Suprapubic skin (tissue), 4 donors: ENCODE data around the gene TLCD2. TPM values are rescaled to one million over a fixed set of nuclear protein-coding genes. Genes with fewer than 3 reads are reported as not detected.
"Not testable (repeated sequence)": the region's sequence is repeated elsewhere in the genome, so short reads cannot be mapped to it uniquely, and the experiment has no call there.

Experiments used
- DNase-seq, 2 donors: peaks; one replicate each; pipeline ENCODE4 v3.0.0-alpha.2; 2019; ENCODE audit warnings: low spot score in 2 of 2
- H3K27ac ChIP-seq: fragments of 200-600 bp; sonication (generic); one replicate; pipeline ENCODE4 v1.5.1; 2019
- H3K27me3 ChIP-seq: fragments of 200-600 bp; sonication (generic); one replicate; pipeline ENCODE4 v1.5.1; 2019
- H3K36me3 ChIP-seq: fragments of 200-600 bp; sonication (generic); one replicate; pipeline ENCODE4 v1.5.1; 2019
- H3K4me1 ChIP-seq: fragments of 200-600 bp; sonication (generic); one replicate; pipeline ENCODE4 v1.5.1; 2019
- H3K4me3 ChIP-seq: fragments of 200-600 bp; sonication (generic); one replicate; pipeline ENCODE4 v1.5.1; 2019; ENCODE audit warnings: mild to moderate bottlenecking
- H3K9me3 ChIP-seq: fragments of 200-600 bp; sonication (generic); one replicate; pipeline ENCODE4 v1.5.1; 2019
- CTCF ChIP-seq, 2 donors: fragments of 200-600 bp in 1 of 2; fragments of 450-650 bp in 1 of 2; sonication (generic) in 1 of 2; IDR thresholded peaks; one replicate each; pipeline ENCODE4 v1.5.1; 2016 to 2019; ENCODE audit warnings: antibody characterized with exemption in 2 of 2, mild to moderate bottlenecking in 1 of 2, moderate library complexity in 1 of 2
- EP300 ChIP-seq: sonication (generic); formaldehyde crosslinking; IDR thresholded peaks from one replicate; pipeline ENCODE4 v1.6.1; 2017; ENCODE audit warnings: antibody characterized with exemption
- POLR2A ChIP-seq, 2 donors: fragments of 450-650 bp; IDR thresholded peaks; one replicate each; pipeline ENCODE4 v1.6.1; 2017; ENCODE audit warnings: antibody characterized with exemption in 2 of 2, mild to moderate bottlenecking in 2 of 2, moderate library complexity in 2 of 2
- POLR2AphosphoS5 ChIP-seq, 3 donors: sonication (generic); formaldehyde crosslinking; IDR thresholded peaks; one replicate each; pipeline ENCODE4 v1.6.1; 2017; ENCODE audit warnings: antibody characterized with exemption in 3 of 3
- WGBS: methylation state at CpG from one replicate; pipeline ENCODE4 v1.1.5; 2018; 5-methylcytosine and 5-hydroxymethylcytosine counted together
- total RNA-seq, 4 donors: library from RNA; depleted of rRNA; stranded (reverse); fragments of >200 nt; gene quantifications; one replicate each; pipeline ENCODE4 v1.1.0, GENCODE V29; 2016

Gene TLCD2
- total RNA-seq, 4 donors from 2014 or later: 2.2 to 4.6 (median 2.9) TPM

- H3K36me3 ChIP-seq: peaks cover 20% of the 10 kb centered on the region
- H3K9me3 ChIP-seq: no peaks in the 10 kb centered on the region
- no peaks in the 10 kb centered on the region for H3K27me3 ChIP-seq
- H3K27ac ChIP-seq: peak overlapping the region; percentile 64
- H3K4me3 ChIP-seq: peak overlapping the region; percentile 66
- WGBS: 30% methylated on average over 9 of the region's 16 CpGs
- TF ChIP-seq CTCF (IDR thresholded peaks at IDR 0.05) (no peak), POLR2A (IDR thresholded peaks at IDR 0.05) (no peak), POLR2AphosphoS5 (IDR thresholded peaks at IDR 0.05) (no peak), EP300 (no peak)
- peaks cover 38% of the 10 kb centered on the region for H3K4me1 ChIP-seq
- DNase-seq: peak in 1 of 2 donors; percentile 73
These were observed 700 bp downstream of the TLCD2 start for GRCh38 chr17:1709403-1709951.

GRCh38 chr17:1708791-1709346, 1.3 kb downstream of the TLCD2 start:
- H3K27me3 ChIP-seq, H3K9me3 ChIP-seq, DNase-seq, H3K27ac ChIP-seq, H3K4me3 ChIP-seq: not testable (repeated sequence)
- WGBS: 92% methylated on average over 10 of the region's 10 CpGs
- peaks cover 20% of the 10 kb centered on the region for H3K36me3 ChIP-seq
- peaks cover 32% of the 10 kb centered on the region for H3K4me1 ChIP-seq

- TF ChIP-seq POLR2AphosphoS5 (IDR thresholded peaks at IDR 0.05) (no peak), EP300 (no peak), POLR2A (IDR thresholded peaks at IDR 0.05) (no peak), CTCF (IDR thresholded peaks at IDR 0.05) (no peak)
- no peak for DNase-seq
- WGBS: 88% methylated on average over 5 of the region's 5 CpGs
These were observed 3.1 kb downstream of the TLCD2 start for GRCh38 chr17:1707107-1707506.

GRCh38 chr17:1705004-1705403, 5.2 kb downstream of the TLCD2 start:
- no peak overlapping the region for H3K27ac ChIP-seq
- H3K27me3 ChIP-seq: no peaks in the 10 kb centered on the region
- no peak for DNase-seq
- no peaks in the 10 kb centered on the region for H3K9me3 ChIP-seq
- 92% methylated on average over 7 of the region's 7 CpGs for WGBS
- no peak overlapping the region for H3K4me3 ChIP-seq
- no peaks in the 10 kb centered on the region for H3K36me3 ChIP-seq
- peaks cover 8% of the 10 kb centered on the region for H3K4me1 ChIP-seq
- TF ChIP-seq POLR2A (IDR thresholded peaks at IDR 0.05): no peak
- TF ChIP-seq POLR2AphosphoS5 (IDR thresholded peaks at IDR 0.05): no peak
- no peak for TF ChIP-seq CTCF (IDR thresholded peaks at IDR 0.05)
- TF ChIP-seq EP300: no peak

More at GRCh38 chr17:1707107-1707506, 3.1 kb downstream of the TLCD2 start:
- Histone ChIP-seq H3K27me3 (no peaks in the 10 kb centered on the region), H3K4me3 (no peak overlapping the region), H3K27ac (no peak overlapping the region), H3K36me3 (peaks cover 4% of the 10 kb centered on the region), H3K4me1 (peaks cover 19% of the 10 kb centered on the region), H3K9me3 (no peaks in the 10 kb centered on the region)

- 66% methylated on average over 4 of the region's 4 CpGs for WGBS
- Histone ChIP-seq H3K27ac (no peak overlapping the region), H3K36me3 (no peaks in the 10 kb centered on the region), H3K4me1 (no peaks in the 10 kb centered on the region), H3K9me3 (no peaks in the 10 kb centered on the region), H3K4me3 (no peak overlapping the region), H3K27me3 (no peaks in the 10 kb centered on the region)
- TF ChIP-seq CTCF (IDR thresholded peaks at IDR 0.05) (no peak), POLR2AphosphoS5 (IDR thresholded peaks at IDR 0.05) (no peak)
- DNase-seq: no peak
These were observed 7.1 kb downstream of the TLCD2 start for GRCh38 chr17:1703063-1703462.

- not testable (repeated sequence) for H3K27me3 ChIP-seq, DNase-seq, H3K9me3 ChIP-seq, H3K4me3 ChIP-seq, H3K36me3 ChIP-seq, H3K4me1 ChIP-seq, H3K27ac ChIP-seq
- WGBS: 88% methylated on average over 5 of the region's 5 CpGs
These were observed 10.3 kb downstream of the TLCD2 start for GRCh38 chr17:1699891-1700290.
